ENCODE measurements around the gene KPNA3.

Gene KPNA3

DNA sequence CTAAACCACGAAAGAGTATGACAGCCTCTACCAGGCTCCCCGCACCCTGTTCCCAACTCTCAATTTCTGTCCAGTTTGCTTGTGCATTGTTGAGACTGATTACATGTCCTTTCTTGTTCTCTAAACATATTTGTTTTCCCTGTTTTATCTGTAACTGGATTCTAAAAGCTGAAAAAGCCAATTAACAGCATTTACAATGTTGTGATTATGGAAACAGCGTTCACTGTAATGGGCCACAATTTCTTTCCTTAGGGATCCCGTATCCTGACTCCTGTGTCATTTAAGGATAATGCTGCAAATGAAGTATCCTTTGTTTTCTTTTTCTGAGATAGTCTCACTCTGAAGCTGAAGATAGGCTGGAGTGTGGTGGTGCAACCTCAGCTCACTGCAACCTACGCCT, 121.7 kb downstream of the KPNA3 start:
- no peak for DNase-seq

DNA sequence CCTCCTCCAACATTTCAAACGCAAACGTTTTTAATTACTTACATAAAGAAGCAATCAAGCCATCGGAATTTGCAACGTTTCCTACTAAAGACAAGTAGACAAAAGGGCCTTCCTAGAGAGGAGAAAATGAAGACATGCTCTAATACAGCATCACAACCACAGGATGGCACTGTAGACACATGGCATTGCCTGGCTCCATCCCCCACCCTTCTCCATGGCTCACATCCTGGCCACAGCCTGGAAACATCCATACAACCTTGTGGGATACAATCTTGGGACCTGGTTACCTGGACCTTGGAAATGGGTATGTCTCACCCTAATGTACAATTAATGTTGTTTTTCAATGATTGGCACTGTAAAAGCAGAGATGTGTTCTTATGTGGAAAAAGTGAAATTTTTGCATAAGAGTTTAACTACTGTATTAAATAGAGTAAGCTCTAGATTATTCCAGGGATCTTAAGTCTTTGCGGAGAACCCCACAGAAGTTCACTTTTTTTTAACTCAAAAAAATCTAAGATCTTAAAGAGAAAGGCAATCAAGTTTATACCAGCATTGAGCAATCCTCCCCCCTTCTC, 122.7 kb downstream of the KPNA3 start:
- DNase-seq: peak; percentile 45

DNA sequence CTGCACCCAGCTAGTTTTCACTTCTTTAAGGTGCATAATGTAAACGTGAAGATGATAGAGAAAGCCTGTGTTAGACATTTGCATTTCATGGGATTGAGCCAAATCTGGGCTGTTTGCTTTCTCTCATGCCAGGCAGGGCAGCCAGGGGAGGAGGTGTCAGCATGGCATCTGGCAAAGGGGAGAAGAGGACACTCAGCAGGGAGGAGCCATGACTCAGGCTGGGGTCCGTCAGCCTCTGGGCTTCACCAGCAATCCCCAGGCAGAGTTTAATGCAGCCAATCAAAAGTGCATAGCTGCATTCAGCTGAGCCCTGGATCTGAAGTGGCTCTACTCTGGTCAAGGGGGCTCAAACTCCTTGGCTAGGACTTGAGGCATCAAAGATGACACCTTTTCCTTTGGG, 124.7 kb downstream of the KPNA3 start:
- no peak for DNase-seq

DNA sequence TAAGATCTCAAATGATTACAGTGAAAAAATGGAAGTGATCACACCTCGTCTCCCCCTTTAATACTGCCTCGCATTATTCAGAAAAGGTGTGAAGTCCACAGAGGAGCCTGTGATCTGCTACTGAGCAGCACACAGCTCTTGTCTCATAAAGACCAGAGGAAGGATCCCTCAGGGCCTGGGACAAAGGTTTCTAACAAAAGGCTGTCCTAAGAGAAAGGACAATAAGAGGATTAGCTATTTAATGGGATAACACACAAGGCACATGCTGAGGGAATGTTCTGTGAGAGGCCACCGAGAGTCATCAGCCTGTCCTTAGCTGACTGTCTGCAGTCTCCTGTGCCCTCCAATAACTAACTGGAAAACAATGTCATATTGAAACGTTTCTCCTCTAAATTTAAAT, 127.9 kb downstream of the KPNA3 start:
- DNase-seq: no peak

DNA sequence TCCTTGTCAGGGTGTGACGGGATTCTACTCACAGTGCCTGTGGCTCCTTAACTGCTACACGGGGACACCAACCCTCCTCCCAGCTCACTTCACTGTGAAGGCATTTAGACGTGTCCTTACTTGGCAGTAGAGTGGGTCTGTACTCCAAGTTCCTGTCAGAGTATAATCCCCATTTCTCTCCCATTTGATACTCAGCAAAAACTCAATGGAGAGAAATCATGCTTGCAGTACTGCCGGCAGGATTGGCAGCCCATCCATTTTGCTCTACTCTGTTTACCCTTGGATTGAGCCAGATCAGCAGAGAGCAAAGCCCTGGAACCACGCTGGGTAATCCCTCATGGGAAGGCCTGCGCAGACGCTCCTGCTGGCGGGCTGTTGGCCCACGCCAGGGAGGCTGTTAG, 135.2 kb downstream of the KPNA3 start:
- no peak for DNase-seq

DNA sequence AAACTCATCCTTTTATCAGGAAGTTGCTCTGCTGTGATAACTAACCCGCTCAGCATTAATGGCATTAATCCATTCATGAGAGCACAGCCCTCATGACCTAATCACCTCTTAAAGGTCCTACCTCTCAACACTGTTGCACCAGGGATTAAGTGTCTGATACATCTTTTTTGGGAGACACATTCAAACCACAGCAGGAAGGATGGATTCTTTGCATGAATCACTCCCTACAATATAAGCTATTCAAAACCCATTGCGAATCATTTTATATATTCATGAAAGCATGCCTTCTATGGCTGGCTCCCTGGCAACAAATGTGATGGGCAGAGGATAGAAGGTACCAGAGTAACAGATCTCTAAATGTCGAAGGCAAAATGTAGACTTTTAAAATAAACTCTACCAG, 136.6 kb downstream of the KPNA3 start:
- no peak for DNase-seq

DNA sequence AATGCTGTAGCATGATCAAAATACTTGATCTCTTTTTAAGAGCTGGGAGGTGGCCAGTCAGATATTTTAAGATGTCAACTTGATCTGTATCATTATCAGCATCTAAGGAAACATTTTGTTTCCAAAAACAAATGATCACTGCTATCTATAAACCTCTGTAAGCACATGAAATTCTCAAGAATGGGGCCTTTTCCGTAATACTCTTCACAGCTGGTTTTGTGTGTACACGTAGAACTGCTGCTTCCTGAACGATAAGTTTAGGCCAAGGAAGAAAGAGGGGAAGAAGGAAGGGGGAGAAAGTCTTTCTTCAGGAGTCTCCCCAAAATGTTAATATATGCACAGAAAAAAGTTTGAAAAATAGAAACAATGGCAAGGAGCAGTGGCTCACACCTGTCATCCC, 138.5 kb downstream of the KPNA3 start:
- no peak for DNase-seq

DNA sequence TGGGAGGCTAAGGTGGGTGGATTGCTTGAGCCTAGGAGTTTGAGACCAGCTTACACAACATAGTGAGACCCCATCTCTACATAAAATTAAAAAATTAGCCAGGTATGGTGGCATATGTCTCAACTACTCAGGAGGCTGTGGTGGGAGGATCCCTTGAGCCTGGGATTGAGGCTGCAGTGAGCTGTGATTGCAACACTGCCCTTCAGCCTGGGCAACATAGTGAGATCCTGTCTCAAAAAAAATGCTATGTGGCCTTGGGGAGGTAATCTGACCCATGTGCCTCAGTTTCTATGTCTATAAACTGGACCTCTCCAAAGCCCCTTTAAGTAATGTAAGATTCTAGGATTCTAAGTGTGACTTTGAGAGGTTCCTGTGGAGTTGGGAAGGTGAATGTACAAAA, 139.0 kb downstream of the KPNA3 start:
- DNase-seq: no peak

DNA sequence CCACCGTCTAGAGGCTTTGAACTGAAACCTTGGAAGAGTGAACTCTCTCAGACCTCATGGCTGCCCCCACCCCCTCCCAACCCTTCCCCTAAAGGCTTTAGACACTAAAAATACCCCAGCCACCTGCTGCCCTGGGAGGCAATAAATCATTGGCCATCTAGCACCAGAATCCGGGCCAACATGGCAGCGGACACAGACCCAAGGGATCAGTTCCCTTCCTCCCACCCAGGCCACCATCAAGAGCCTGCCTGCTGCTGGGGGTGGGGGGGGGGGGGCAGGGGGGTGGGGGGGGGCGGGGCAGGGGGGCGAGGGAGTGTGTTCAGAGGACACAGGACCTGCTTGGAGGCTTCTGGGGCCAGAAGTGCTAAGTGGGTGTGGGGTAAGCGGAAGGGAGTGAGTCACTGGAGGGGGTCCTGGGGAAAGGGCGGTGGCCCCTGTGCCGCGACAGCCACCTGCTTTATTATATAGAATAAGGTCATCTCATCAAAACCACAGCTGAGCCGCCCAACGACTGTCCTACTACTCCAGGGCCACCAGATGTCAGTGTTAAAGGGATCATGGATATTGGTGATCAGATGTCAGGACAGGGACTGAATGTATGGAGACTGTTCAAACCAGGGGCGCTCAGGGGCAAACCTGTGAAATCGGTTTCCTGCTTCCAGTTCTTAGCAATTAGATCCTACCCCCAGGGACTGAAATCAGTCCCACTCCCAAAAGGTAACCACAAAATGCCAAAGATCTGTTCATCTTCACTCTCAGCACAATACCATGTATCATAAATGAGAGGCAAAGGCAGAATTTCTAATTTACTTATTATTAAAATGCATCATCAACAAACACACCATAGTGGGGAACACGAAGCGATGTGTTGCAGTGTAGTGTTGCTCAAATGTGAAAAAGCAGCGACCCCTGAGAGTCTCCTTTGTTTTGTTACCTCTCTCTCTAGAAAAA, 139.9 kb downstream of the KPNA3 start:
- DNase-seq: peak; percentile 18

DNA sequence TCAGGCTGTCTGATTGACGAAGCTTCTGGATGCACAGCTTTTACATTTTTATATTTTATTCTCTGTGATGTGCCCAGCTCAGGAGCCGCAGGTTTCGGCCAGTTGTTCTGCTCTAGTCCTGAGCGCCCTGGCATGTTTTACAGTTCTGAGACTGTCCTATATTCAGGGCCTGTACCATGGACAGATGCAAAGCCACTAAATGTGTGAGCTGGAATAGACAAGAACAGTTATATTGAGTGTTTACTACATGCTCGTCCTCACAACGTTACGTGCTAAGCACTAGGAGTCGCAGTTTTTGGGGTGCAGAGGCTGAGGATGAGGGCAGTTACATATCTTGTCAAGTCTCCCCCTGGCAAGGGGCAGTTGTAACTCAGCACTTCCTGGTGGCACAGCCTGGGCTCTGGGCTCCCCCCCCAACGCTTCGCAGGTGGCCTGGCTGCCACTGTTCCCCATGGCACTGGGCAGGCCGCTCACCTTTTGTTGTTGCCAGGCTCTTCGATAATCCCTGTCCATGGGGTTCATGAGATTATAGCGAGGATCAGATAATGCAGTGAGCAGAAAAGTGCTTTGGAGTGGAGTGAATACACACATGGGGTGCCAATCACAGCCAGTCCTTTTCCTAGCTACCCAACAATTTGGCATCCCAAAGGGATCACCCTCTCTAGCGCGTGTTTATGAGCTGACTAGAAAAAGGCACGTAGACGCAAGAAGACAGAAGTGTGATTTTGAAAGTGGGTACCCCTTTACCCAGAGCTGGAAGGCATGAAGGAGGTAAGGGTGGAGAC, 140.7 kb downstream of the KPNA3 start:
- DNase-seq: no peak

DNA sequence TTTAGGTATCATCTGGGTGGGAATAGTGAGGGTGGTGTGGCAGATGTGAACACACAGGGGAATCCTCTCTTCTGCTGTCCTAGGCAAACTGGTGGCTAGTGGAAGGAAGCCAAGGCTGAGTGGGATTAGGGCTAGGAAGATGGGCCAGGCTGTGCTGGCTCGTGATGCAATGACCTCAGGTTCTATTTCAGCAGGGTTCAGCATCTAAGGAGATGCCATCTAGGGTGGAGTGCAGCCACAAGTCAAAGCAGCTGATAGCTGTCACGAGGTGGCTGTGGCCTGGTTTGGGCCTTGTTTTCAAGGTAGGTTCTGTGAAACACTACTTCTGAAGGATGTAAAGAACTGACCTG, 142.5 kb downstream of the KPNA3 start:
- no peak for DNase-seq
